Measurements from ENCODE around the gene CTNNA3.

Gene CTNNA3

GRCh38 chr10:66842371-66842770, 853.6 kb downstream of the CTNNA3 start:
- no peak for DNase-seq

DNA sequence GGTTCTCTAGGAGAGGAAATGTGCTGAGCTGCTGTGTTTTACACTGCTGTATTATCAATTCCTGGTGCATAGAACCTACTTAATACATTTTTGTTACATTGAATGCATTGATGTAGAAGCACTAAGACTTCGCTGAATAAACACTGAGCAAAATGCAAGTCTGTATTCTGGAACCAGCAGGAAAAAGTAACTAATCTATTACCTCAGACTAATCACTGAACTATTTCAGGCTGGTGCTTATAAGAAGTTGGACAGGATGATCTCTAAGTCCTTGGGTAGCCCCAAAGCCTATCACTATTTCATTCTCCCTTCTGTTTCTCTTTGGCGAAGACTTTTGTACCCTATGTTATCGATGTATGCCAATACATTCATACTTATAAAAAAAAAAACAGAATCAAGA, 857.3 kb downstream of the CTNNA3 start:
- no peak for DNase-seq

DNA sequence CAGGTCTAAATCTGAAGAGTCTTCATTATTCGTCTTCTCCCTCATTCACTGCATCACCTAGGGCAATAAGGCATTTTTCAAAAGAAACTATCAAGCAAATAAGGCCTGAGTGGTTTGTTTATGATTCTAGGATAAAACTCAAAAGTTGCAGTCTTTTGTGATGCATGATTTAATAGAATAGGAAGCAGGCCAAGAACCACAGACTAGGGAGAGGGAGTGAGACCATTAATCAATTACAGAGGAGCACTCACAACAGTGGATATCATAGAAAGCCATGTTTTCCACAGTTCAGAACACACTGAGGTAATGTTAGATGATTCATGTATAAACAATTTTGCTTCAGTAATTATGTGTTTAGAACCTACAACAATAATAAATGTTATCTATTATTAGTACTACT, 858.0 kb downstream of the CTNNA3 start:
- DNase-seq, result no peak

GRCh38 chr10:66837335-66837734, 858.7 kb downstream of the CTNNA3 start:
- no peak for DNase-seq

- DNase-seq, result no peak
Measured at GRCh38 chr10:66836771-66837170, 859.2 kb downstream of the CTNNA3 start.

DNA sequence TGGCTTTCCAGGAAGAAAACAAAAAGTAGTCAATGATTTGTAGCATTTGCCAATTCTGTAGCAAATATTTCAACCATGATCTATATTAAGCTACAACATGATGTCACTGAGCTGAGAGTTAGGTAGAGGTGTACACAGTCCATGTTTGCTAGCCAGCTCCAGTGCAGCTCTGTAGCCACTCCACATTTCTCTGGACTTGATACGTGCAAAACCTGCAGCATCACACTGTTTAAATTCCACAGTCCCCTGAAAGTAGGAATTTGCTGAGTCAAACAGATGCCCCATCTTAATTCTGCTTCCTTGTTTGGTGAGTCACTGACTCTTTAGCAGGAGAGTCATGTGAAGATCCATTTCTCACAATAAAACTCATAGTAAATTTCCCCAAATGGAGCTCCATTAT, 859.9 kb downstream of the CTNNA3 start:
- DNase-seq, result no peak

DNA sequence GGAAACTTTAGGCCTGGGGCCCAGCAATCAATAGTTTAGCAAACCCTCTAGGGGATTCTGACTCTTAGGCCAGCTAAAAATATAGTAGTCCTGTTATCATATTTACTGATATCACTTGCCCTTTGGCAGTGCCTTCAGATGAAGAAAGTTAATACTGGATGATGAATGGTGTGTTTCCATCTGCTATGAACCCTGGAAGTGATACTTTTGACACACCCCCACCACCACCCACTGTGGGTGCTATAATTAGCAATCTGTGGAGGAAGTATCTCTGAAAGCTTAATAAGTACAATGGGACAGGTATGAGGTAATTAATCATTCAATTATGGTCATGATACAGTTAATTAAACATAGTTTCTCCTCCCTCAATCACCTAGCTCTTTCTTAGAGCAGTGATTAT, 860.6 kb downstream of the CTNNA3 start:
- no peak for DNase-seq

DNA sequence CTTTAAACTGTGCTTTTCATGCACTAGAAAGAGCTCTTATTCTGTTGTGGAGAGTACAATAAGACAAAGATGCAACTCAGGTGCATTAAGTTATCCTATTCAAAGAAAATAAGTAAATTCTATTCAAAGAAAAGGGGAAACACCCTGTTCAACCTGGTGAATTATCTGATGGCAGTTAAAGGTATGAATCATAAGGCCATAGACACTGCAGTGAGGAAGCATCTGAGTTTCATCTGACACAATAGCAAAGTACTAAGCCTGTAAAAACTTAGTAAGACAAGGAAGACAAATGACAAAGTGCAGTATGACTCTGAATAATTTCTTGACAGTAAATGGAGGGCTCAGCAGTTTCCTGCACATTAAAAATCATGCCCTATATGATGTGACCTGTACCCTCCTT, 861.2 kb downstream of the CTNNA3 start:
- DNase-seq, result no peak

GRCh38 chr10:66833861-66834260, 862.1 kb downstream of the CTNNA3 start:
- DNase-seq, result no peak

DNA sequence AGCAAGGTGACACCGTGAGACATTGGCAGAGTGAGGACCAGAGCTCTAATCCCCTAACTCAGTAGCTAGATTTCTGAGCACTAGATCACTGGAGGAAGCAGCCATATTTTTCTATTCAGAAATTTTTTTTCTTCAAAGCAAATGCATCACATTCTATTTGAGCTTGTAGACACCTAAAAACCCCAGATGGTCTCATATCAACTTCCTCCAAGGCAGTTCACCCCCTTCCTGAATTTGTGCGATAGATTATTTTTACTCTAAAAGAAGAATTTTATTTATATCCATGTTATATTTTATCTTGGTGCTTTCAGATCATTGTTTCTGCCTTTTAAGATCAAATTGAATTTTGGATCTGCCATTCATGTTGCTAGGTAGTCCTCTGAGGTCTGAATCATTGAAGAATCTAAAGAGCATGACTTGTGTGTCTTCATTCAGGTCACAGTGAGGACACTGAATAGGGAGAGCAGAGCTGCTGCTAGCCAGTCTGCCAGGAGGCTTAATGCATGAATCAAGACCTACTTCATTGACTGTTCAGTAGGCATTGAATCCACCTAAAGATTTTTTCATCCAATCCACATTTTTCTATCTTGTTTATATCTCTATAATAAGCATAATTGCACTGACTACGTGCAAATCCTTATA, 863.1 kb downstream of the CTNNA3 start:
- DNase-seq, result peak; percentile 29

GRCh38 chr10:66828957-66829356, 867.0 kb downstream of the CTNNA3 start:
- no peak for DNase-seq

DNA sequence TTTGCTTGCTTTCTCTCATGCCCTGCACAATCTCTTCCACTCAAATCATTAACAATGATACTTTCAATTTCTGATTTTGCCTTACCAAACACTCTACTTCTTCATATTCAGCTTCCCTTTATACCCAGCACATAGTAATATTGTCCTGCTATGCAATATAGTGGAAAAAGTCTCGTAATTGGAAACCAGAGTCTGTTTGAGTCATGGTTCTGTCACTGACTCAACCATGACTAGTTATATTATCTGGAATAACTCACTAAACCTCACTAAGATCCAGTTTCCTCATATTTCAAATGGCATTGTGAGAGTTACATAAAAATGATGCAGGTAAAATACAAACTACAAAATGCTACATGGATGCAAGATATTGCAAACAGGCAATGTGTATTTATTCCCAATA, 868.6 kb downstream of the CTNNA3 start:
- DNase-seq, result no peak

GRCh38 chr10:66823301-66823700, 872.7 kb downstream of the CTNNA3 start:
- no peak for DNase-seq

DNA sequence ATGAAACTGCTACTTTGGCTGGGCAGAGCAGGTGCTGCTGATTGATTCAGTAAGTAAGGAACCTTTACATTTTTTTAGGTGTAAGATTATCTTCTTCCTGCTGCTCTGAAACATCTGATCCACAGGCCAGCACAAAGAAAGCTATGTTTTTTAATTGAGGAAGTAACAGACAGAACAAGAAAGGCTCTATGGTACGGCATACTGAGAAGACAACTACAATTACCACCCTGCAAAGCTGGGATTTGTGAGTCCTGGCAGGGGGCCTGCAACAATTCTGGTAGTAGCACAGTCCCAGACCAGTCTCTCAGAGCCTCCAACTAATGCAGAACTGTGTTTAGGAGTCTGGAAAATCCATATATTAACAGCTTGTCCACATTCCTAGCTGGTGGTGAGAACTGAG, 873.2 kb downstream of the CTNNA3 start:
- peak; percentile 5 for DNase-seq

- no peak for DNase-seq
Measured at GRCh38 chr10:66819691-66820090, 876.3 kb downstream of the CTNNA3 start.

DNA sequence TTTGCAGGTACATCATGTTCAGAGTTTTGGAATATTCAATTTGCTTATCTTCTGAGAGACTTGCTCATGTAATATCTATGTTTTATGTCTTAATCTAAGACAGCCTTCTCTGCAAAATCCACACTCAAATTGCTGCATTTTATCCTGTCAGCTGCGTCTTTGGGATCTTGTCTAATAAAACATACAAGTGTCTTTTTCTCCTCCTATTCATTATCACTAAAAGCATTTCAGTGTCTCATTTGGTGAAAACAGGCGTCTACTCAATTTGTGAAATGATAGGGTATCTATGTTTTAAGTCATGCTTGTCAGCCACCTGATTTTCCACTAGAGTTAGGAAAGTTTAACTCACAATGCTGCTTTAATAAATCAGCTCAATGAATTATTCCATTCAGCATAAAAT, 882.9 kb downstream of the CTNNA3 start:
- no peak for DNase-seq

DNA sequence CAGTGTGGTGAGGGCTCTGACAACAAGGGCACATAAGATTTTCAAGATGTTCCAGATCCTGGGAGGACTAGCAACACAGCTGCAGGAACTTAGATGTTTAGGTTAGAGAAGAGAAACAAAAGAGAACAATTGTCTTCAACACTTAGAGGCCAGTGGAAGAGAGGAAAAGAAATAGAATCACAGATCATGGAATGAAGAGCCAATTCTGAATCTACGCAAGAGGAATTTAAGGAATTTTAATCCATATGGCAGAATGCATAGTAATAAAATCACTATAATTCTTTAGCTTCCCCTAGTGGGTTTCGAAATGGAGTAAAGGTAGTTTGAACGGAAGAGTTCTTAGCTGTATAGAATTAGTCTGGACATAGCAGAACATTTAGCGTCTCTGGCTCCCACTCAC, 884.8 kb downstream of the CTNNA3 start:
- DNase-seq, result no peak

DNA sequence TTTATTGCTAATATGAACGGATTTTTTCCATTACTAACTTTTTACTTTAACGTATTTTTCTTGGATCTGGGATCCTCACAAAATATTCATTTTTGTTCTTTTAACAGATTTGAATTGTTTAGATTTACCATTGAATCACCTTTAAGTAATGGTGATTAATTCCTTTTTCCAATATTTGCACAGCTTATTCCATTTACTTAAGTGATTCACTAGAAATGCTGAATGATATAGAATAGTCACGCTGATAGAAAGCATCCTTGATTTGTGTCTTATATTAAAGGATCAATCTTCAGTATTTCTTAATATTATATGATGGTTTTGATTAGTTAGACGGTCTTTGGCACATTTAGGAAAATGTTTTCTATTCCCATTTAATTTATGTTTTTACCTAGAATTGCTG, 886.6 kb downstream of the CTNNA3 start:
- no peak for DNase-seq

DNA sequence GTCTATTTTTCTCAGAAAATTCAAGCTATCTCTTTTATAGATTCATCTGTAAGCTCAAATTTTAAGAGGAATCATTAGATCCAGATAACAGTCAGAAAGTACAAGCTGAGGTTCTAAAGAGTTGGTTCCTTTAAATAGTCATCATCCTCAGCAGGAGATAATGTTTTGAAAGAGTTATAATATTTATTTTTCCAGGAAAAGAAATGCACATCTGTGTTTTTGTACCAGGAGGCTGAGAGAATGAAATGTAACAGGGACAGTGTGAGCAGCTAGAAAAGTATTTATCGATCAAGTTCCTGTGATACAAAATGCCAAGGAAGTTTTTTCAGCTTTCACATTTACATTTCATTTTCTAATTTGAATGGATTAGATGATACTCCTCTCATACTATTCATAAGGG, 890.4 kb downstream of the CTNNA3 start:
- no peak for DNase-seq

- DNase-seq, result no peak
Measured at GRCh38 chr10:66804962-66805361, 891.0 kb downstream of the CTNNA3 start.

DNA sequence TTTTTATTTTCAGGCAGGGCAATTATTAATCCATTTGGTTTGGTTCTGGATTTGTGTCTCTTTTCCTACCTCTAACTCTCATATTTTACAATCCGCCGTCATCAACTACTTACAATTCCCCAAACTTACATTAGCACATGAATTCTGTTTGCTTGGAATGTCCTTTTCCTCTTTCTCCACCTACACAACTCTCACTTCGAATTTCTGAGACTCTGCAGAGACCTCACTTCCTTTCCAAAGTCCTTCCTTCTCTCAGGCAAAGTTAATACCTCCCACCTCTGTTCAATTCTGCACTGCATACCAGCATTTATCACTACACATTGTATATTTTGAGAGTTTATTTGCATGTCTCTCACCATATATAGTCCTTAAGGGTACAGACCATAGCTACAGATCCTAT, 892.8 kb downstream of the CTNNA3 start:
- no peak for DNase-seq

- DNase-seq, result no peak
Measured at GRCh38 chr10:66799474-66799873, 896.5 kb downstream of the CTNNA3 start.

GRCh38 chr10:66795866-66796265, 900.1 kb downstream of the CTNNA3 start:
- no peak for DNase-seq

DNA sequence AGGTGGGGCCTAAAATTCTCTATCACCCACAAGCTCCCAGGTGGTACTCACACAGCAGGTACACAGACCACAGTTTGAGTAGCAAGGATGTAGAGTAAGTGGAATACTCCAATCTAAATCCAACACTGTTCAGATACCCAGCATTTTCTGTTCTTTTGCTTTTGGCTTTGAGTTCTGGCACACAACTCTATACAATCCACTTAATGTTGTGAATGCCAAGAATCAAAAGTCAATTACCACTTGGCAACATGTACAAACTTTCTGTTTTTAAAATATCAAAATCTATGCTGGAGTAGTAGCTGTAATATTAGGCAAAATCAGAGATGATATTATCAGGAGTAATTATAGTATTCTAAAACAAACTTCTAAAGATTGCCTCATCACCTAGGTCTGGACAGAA, 903.6 kb downstream of the CTNNA3 start:
- no peak for DNase-seq

GRCh38 chr10:66788178-66788987, 907.6 kb downstream of the CTNNA3 start:
- no peak for DNase-seq

Data from hematopoietic multipotent progenitor cell treated with erythropoietin and hydrocortisone succinate and interleukin-3 and kit ligand, for 4 days (in vitro differentiated cells).